Measurements from ENCODE around the gene CCDC88C.
"Not testable (repeated sequence)": the region's sequence is repeated elsewhere in the genome, so short reads cannot be mapped to it uniquely, and the experiment has no call there.

CCDC88C gene

DNA sequence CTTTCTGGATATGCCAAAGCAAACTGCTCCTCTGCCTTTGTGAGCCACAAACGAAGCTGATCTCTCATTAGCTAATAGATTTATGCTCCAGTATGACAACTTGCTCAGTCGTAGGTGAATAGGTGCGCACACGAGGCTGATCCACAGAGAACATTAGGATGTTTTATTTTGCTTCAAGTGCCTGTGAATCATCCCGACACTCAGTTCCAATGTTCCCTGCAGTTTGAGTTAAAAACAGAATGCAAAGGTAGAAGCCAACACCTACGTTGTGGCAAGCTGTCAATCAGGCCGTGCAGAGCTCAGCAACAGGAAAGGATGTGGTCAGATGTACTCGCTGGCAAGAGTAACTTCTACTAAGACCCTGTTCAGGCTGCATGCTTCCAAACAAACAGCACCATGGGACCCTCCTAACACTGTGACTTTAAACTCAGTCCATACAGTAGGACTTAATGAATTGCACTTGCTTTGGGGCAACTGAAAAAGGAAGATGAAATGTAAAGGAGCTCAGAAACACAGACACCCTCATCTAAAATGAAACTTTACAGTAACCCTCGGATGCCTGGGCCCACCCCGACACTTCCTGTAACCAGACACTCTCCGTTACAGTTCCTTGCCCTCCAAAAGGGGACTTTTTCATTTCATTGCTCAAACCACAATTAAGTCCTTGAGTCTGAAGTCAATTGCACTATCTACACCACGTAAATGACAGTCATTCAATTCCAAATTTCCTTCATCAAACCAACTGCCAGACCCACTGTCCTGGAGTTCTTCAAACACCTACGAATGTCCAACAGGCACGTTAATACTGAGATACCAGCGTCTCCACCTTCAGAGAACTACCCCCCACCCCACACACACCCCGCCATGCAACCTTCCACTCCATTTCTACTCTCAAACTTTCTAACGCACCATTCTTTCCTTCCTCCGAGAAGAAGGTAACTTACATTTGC is 1.6 kb downstream of the CCDC88C start:
- DNase-seq = peak in 2 of 4 experiments; percentile 35 to 52

DNA sequence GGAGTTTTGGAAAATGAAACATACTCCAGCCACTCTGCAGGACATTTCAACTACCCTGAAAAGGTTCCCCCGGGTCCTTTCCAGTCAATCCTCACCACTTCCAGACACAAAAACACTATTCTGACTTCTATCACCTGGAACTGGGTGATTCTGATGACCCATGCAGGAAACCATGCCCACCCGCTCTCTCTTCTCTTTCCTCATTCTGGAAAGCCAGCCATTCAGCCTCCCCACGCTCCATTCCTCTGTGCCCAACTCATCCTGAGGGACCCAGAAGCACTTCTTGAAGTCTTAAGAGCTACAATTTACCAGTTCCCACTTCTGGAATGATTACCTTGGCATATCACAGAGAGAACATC is 3.2 kb downstream of the CCDC88C start:
- DNase-seq = no peak

DNA sequence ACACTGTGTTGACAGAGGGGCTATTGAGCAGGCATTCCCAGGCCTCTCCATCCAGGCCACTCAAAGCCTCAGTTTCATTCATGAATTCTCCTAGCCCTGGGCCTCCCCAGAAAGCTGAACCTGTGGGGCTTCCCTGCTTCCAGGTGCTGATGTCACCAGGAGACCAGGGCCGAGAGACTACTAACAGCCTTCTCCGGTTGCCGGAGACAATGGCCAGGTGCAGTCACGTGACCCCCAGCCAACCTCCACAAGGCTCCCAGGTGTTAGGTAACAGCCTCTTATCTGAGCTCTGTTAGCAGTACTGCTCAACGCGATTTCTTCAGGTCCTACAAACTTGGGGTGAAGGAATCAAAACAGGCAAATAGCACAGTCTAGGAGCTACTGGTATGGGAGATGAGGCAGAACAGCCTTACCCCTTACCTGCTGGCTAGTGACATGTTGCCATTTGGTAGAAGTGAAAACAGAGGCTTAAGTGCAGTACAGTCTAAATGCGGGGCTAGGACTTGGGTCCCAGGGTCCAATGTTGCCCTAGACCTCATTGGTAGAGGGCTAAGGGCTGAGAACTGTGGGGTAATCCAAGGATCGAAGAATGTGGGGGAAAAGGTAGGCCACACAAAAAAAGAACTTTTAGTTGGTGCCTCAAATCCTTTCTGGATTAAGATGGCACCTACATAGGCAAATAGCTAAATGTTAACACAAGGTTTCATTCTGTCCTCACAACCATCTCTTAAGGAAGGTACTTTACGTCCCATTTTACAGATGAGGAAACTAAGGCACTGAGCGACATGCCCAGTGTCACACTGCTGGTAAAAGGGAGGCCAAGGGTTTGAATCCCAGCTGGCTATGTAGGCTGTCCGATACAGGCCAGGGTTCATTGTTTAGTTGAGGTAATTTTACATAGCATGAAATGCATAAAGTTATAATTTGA is 3.8 kb downstream of the CCDC88C start:
- peak in 1 of 4 experiments; percentile 30 for DNase-seq

DNA sequence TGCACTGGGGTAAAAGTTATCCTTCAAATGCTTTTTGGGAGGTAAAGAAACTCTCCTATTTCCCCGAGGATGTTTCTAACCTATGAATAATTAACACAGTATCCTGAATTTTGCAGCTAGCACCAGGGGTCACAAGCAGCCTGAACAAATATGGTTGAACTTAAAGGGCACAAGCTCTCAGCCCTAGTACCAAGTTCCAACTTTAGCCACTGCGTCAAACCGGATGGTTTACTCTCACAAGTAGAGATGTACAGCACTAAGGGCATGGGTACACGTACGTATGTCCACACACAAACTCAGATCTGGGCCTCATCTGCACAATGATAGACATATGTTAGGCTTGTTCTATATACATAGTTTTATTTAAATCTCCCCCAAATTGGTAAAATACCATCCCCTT is 4.7 kb downstream of the CCDC88C start:
- no peak for DNase-seq

DNA sequence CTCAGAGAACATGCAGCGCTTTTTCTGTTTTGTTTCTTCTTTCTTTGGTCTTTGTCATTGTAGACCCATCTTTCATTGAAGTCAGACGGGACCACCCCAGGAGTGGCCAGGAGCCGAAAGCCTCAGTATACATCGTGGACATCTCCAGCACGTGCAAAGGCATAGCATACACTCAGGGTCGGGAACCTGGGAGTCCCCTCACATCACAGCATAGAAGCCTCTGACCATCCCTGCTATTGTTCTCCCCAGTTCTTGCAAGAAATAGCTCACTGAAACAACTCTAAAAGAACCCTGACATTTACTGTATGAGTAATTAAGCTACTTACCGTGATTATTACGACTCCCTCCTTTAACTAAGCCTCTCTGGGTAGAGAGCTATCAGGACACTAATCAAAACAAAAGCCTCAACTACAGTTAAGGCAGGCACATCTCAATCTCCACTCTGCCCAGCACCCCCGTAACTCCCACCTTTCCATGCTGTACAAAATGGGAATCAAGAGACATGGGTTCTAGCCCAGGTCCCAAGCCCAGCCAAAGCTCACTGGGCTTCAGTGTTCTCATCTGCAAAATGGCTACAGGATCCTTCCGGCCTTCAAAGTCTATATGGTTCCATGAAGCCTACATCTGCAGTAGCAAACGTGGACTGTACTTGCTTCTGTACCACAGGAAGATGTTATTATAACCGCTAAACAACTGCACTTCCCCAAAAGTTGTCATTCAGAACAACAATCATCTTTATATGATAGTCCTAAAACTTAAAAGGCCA is 6.7 kb downstream of the CCDC88C start:
- DNase-seq = no peak

DNA sequence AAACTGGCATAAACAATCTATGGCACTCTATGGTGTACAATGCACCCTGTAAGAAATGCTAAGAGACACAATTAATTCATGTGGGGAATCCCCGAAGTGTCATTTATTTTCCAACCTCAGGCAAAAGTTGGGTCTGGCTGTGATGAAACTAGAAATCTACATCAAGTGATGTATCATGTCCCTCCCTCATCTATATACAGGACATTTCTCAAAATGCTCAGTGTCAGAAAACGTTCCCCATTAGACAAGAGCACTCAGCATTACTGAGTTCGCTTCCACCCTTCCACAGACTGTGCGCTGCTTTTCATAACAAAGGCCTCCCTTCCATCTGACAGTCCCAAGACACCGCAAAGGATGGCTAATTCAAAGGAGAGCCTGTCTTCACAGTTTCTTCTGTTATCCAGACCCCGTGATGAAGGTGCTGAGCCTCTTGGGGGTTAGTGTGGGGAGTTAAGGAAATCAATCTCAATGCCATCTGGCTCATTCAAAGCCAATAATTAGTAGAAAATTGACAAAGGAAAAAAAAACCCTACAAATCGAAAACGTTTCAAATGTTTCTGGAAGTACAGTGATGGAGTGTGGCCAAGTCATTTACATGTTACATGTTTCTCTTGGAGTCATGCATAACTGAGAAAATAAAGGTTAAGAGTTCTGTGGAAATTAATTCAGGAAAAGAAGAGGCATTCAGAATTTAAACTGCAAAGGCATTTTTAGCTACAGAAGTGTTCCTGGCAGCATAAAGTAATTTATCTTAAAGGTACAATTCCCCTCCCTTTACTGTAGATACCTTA is 7.5 kb downstream of the CCDC88C start:
- no peak for DNase-seq

DNA sequence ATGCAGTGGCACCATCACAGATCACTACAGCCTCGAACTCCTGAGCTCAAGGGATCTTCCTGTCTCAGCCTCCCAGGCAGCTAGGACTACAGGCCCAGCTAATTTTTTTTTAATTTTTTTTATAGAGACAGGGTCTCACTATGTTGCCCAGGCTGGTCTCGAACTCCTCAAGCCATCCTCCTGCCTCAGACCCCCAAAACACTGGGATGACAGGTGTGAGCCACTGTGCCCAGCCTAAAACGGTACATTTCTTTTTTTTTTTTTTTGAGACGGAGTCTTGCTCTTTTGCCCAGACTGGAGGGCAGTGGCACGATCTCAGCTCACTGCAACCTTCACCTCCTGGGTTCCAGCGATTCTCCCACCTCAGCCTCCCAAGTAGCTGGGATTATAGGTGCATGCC is 8.4 kb downstream of the CCDC88C start:
- not testable (repeated sequence) for DNase-seq

DNA sequence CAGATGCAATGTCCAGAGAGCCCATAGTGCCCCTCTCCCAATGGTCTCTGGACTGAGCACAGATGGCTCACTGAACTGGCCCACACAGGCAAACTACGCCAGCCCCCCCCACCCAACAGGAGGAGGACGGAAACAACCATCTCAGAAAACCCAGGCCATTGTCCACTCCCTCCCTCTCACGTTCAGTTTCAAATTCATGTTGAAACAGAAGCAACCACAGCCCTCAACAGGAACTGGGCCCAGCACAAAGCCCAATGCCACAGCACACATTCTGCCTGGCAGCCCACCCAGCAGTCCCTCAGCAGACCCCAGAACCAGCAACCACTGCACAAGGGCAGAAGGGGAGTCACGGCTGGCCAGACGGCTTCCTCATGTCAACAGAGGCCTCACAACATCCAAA is 10.6 kb downstream of the CCDC88C start:
- no peak for DNase-seq

DNA sequence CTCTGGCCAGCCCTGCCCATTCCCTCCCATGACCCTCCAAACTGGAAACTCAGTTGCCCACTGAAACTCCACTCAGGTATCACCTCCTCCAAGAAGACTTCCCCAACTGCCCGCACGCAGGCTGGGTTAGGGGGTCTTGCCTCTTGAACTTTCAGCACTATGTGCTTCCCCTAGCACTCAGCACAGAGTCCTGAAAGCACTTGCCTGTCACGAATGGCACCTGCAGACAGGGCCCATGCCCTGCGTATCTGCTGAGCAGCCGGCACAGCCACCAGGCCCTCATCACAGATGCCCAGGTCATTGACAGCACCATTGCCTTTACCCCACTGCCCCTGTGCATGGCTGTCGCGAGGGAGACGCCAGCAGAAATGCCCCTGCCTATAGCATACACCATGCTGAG is 11.2 kb downstream of the CCDC88C start:
- no peak for DNase-seq

DNA sequence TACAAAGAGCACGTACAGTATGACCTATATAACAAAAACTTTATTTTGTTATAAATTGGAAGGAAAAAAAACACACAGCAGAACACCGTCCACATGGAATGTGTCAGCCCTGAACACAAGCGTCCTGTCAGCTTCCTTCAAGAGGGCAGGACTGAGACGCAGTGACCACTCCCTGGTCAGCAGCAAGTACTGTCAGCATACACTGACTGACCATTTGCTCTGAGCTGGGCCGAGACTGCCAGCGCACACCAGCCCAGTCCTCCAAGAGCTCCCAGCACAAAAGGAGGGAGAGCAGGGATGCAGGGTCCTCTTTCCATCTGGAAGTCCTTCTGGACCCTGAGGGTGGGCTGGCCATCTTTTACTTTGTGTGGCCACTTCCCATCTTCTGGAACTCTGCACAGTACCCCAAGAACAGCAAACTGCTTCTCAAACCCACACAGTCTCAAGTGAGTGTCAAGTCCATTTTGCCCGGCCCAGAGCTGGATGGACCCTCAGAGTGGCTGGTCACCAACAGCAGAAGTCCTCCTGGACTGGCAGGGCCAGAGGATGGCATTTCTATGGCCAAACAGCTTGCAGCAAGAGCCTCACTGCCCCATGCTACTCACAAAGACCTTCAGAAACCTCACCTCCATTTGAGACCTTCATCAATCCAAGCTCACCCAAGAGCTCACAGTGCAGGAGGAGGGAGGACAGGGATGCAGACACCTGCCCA is 11.7 kb downstream of the CCDC88C start:
- DNase-seq = no peak

DNA sequence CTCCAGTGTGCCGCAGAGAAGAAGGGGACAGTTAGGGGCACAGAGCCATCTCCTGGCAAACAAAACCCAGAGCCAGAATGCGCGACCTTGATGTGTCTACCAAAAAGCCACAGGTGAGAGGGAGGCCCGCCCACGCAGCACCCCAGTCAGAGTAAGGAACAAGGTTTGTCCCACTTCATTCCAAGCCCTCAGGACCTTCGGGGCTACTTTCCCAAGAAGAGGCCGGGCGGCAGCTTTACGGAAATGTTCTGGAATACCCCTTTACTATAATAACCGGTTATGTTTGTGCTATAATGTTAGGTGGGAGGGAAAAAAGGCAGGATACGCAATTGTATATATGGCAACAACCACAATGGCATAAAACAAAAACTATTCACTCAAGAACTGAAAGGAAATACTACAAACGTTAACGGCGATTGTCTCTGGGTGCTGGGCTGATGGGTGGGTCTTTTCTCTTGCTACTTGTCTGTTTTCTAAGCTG is 12.3 kb downstream of the CCDC88C start:
- peak in 1 of 4 experiments; percentile 29 for DNase-seq

DNA sequence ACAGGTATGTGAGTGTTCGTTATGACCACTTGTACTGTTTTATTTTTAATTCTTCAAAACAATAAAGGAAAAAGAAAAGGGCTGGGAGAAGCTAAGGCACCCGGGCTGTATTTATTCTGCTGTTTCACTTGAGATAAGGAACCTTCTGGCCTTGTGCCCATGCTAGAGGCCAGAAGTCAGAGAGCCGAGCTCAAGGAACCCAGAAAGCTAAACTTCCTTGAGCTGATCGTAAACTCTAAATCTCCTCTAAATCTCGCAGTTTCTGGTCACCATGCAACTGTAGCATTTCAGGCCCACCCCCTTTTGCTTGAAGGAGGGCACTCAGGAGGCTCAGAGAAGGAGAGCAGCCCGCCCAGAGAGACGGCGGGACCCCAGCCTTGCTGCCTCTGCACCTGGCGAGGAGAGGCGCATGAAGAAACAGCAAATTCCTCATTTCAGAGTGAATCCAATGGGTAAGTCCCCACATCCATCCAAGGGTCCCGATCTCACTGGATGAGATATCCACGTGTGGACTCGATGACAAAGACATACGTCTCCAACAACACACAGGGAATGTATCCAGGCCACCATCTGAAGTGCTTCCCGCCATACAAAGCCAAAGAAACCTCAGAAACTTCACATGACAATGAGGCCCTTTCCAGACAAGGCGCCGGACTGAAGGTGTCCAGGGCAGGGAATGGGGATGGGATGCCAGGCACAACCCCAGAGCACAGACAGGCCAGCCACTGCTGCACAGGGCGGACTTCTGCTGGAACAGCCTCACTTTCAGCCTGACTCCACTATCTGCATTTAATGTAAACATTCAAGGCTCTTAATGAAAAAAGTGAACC is 14.6 kb downstream of the CCDC88C start:
- DNase-seq = no peak

DNA sequence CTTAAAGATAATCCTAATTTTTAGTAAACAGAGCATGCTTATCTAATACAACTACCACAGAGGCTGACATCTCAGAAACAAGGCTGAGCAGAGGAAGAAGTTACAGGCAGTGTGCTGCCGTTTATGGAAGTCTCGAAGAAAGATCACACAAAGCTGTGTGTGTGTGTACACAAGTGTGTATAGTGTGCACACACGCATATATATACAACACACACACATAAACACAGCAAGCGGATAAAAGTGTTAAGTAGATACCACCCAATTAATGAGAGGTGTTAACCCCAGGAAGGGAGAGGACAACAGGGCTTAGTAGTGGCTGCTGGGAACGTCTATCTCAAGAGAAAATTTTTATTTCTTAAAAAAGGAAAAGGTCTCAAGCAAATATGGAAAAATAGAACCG is 15.3 kb downstream of the CCDC88C start:
- DNase-seq = no peak

DNA sequence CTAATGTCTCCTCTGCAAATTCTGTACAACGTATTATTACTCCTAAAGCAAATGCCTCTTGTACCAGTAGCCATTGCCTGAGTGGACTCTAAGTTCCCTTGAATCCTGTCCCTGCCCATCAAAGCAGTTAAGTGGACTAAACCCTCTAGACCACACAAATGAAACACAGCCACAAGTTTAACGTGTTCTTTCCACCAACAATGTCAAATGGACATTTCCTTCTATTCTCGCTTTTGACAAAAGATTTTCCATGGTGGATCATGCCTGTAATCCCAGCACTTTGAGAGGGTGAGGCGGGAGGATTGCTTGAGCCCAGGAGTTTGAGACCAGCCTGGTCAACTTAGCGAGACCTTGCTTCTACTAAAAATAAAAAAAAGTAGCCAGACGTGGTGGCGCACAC is 15.9 kb downstream of the CCDC88C start:
- DNase-seq = no peak

DNA sequence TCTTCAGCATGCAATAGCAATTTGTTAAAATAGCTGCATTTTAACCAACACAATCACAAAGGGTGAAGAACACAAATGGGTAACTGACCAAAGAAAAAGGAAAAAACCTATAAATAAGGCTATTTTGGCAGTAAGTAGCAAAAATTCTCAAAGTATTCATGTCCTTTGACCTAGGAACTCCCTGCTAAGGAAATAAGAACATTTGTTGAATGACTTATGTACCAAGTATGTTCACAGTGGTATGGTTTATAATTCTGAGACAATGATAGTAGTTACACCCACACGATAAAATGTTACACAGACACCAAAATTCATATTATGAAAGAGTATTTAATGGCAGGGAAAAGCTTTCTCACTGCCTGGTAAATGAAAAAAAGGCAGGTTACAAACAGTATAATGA is 16.9 kb downstream of the CCDC88C start:
- DNase-seq = no peak

DNA sequence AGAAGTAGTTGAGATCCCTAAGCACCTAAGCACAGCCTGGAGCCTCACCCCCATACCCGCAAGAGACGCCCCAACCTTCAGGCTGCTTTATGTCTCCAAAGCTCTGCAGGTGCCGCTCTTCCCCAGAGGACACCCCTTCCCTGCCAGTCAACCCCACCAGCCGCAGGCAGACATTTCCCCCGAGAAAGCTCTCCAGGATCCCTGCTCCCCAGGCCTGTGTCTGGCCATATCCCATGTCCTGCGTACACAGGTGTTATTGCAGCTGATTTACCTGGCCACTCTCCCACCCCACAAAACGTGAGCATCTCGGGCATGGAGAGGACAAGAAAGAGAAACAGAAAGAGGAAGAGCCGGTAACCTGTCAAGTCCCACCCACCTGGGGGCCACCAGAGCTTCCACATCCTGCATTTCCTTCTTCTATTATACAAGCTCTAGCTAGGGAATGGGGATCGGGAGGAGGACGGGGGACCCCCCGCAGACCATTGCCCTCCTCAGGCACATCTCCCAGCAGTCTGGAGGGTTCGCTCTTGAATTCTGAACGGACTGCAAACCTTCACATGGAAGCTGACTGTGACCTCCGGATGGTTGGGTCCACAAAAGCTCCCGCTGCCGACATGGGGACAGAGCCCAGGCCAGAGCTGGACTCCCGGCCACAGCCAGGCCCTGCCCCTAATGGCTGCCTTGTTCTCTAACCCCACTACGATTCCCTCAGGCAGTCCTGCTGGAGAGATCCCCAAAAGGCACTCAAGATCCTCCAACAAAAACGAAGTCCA is 17.6 kb downstream of the CCDC88C start:
- peak in 2 of 4 experiments; percentile 22 to 24 for DNase-seq

DNA sequence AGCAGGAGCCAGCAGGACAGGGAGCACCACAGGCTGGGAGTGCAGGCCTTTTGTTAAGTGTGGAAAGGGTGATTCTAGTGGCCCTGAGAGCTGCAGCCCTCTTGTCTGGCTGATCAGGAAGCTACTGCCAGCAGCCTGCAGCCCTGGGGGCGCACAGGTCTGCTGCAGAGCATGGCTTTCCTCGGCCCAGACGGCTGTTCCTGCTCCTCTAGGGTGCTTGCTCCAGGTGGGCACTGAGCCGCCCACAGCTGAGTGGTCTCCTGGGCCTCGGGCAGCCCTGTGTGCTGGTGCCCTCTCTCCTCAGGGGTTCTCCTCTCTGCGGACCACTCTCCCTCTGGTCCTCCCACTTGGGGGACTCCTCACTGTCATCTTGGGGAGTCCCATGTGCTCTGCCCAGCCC is 18.9 kb downstream of the CCDC88C start:
- no peak for DNase-seq

DNA sequence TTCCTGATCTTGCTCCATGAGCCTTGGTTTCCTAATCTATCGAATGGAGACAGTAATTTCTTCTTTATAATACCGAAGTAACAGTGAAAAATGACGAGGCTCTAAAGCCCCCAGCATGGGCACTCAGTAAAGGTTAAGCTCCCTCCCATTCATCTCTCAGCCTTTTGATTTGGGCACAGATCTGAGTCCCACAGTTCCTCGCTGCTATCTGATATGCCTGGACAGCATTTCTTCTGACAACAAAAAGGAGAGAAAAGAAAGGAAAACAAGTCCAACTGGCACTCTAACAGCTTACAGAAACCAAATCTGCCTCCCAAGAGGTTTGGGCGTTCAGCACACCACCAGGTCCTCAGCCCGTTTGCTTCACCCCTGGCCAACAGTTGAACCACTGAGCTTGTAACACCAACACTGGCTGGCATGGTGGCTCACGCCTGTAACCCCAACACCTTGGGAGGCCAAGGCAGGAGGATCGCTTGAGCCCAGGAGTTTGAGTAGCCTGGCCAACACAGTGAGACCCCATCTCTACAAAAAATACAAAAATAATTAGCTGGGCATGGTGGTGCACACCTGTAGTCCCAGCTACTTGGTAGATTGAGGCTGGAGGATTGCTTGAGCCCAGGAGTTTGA is 19.5 kb downstream of the CCDC88C start:
- no peak for DNase-seq

All from activated CD4-positive, CD25-positive, alpha-beta regulatory T cell (primary cell).